ENCODE data around the gene GJC1. TPM values are rescaled to one million over a fixed set of nuclear protein-coding genes. Genes with fewer than 3 reads are reported as not detected.

The GJC1 gene
- total RNA-seq = 10 to 100 TPM; 15.4 to 29.0 TPM

GRCh38 chr17:44829523-44830358, at the start of gene GJC1:
Gene GJC1 (minus strand): TSS chr17:44830287. CDS start chr17:44805817, 24,470 bp downstream.
- H3K9me3 ChIP-seq = no peaks in the 10 kb centered on the region
- H3K36me3 ChIP-seq = no peaks in the 10 kb centered on the region
- peak within 1 kb of the TSS; percentile 89 for H3K4me3 ChIP-seq
- no peaks in the 10 kb centered on the region for H3K27me3 ChIP-seq (replicated peaks; ENCODE audit: insufficient read depth)
- peak within 1 kb of the TSS; percentile 75 for H3K27ac ChIP-seq
- peaks cover 0 to 36% of the 10 kb centered on the region in 2 donors for H3K4me1 ChIP-seq (ENCODE audit: control insufficient read depth in 1 of 2, low read depth in 2 of 2)
- no peak for DNase-seq (ENCODE audit: low spot score)
- ATAC-seq (ENCODE audit: insufficient number of reproducible peaks, low FRiP score, low read depth) = peak; percentile 66
- no peak for TF ChIP-seq CTCF (IDR thresholded peaks at IDR 0.05)

- Histone ChIP-seq H3K27ac (no peak overlapping the region), H3K36me3 (peaks cover 52% of the 10 kb centered on the region), H3K4me3 (no peak overlapping the region), H3K9me3 (no peaks in the 10 kb centered on the region), H3K4me1 (ENCODE audit: control insufficient read depth in 1 of 2, low read depth in 2 of 2) (no peaks in the 10 kb centered on the region), H3K27me3 (replicated peaks; ENCODE audit: insufficient read depth) (no peaks in the 10 kb centered on the region)
- TF ChIP-seq CTCF (IDR thresholded peaks at IDR 0.05) = no peak
- ATAC-seq (ENCODE audit: insufficient number of reproducible peaks, low FRiP score, low read depth) (no peak), DNase-seq (ENCODE audit: low spot score) (no peak)
Measured at GRCh38 chr17:44879376-44879775, 49.3 kb upstream of the GJC1 start.

GRCh38 chr17:44878627-44879221, 48.6 kb upstream of the GJC1 start:
- Histone ChIP-seq H3K4me3 (no peak overlapping the region), H3K4me1 (ENCODE audit: control insufficient read depth in 1 of 2, low read depth in 2 of 2) (no peaks in the 10 kb centered on the region), H3K27ac (no peak overlapping the region), H3K27me3 (replicated peaks; ENCODE audit: insufficient read depth) (no peaks in the 10 kb centered on the region), H3K36me3 (peaks cover 45% of the 10 kb centered on the region), H3K9me3 (no peaks in the 10 kb centered on the region)
- DNase-seq (ENCODE audit: low spot score) = no peak
- no peak for ATAC-seq (ENCODE audit: insufficient number of reproducible peaks, low FRiP score, low read depth)
- TF ChIP-seq CTCF (IDR thresholded peaks at IDR 0.05) = peak; percentile 52

- H3K9me3 ChIP-seq = no peaks in the 10 kb centered on the region
- DNase-seq (ENCODE audit: low spot score) (no peak), ATAC-seq (ENCODE audit: insufficient number of reproducible peaks, low FRiP score, low read depth) (no peak)
- H3K36me3 ChIP-seq = peaks cover 30% of the 10 kb centered on the region
- H3K4me1 ChIP-seq (ENCODE audit: control insufficient read depth in 1 of 2, low read depth in 2 of 2) = peaks cover under 1 to 13% of the 10 kb centered on the region in 2 donors
- no peaks in the 10 kb centered on the region for H3K27me3 ChIP-seq (replicated peaks; ENCODE audit: insufficient read depth)
- no peak overlapping the region for H3K4me3 ChIP-seq
- TF ChIP-seq CTCF (IDR thresholded peaks at IDR 0.05) = no peak
- no peak overlapping the region for H3K27ac ChIP-seq
Measured at GRCh38 chr17:44877121-44877520, 47.0 kb upstream of the GJC1 start.

GRCh38 chr17:44875761-44876160, 45.7 kb upstream of the GJC1 start:
- H3K27ac ChIP-seq = no peak overlapping the region
- peaks cover 5 to 18% of the 10 kb centered on the region in 2 donors for H3K4me1 ChIP-seq (ENCODE audit: control insufficient read depth in 1 of 2, low read depth in 2 of 2)
- H3K36me3 ChIP-seq = peaks cover 35% of the 10 kb centered on the region
- no peak for ATAC-seq (ENCODE audit: insufficient number of reproducible peaks, low FRiP score, low read depth)
- H3K9me3 ChIP-seq = no peaks in the 10 kb centered on the region
- H3K27me3 ChIP-seq (replicated peaks; ENCODE audit: insufficient read depth) = no peaks in the 10 kb centered on the region
- no peak overlapping the region for H3K4me3 ChIP-seq
- TF ChIP-seq CTCF (IDR thresholded peaks at IDR 0.05) = no peak
- DNase-seq (ENCODE audit: low spot score) = no peak
